Measurements from ENCODE around the gene SHD. TPM values are rescaled to one million over a fixed set of nuclear protein-coding genes. Genes with fewer than 3 reads are reported as not detected.

Gene SHD
- total RNA-seq, 1 experiment from 2014 or later = 4.4 TPM

DNA sequence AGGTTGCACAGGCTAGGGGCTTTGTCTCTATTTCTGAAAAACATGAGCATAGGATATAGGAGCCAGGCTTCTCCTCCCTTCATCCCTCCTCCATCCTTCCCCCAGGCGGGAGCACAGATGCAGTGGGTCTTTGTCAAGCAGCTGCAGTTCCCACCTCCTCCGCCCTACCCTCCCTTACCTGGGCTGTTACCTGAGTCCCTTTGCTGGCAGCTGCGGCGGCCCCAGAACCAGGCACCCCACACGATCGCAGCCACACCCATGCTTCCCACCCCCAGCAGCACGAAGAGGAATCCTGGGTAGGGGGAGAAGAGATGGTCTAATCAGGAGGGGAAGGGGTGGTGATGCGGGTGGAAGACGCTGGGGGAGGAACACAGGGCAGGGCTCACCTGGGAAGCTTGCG lies 15.3 kb downstream of the SHD start:
- H3K23ac ChIP-seq (ENCODE audit: insufficient read length, low read depth, low read length) = no peak overlapping the region
- no peak overlapping the region for H3K27ac ChIP-seq (ENCODE audit: insufficient read length, low read depth, low read length)
- no CpG with 5 or more reads among the region's 10 CpGs for WGBS (ENCODE audit: extremely low coverage, insufficient read length, low lambda C conversion rate)
- no peak overlapping the region for H3T11ph ChIP-seq (ENCODE audit: low read length)
- H3K18ac ChIP-seq (ENCODE audit: insufficient read length, low read depth, low read length) = no peak overlapping the region
- H3K56ac ChIP-seq (ENCODE audit: insufficient read length, low read depth, low read length) = no peak overlapping the region
- no peak overlapping the region for H2BK20ac ChIP-seq (ENCODE audit: low read depth, low read length, poor library complexity, severe bottlenecking)
- H4K5ac ChIP-seq (ENCODE audit: insufficient read length, low read depth, low read length) = no peak overlapping the region
- Mint-ChIP-seq H3K9me3 (no peaks in the 10 kb centered on the region), H3K27me3 (ENCODE audit: low read depth) (peaks cover 15% of the 10 kb centered on the region), H3K4me1 (peaks cover 5 to 14% of the 10 kb centered on the region in 2 experiments), H3K27ac (peak overlapping the region in 1 of 3 experiments; percentile 69; a peak in 2 of 7 replicates), H3K36me3 (ENCODE audit: insufficient read depth in 1 of 3, low read depth in 3 of 3) (no peaks in the 10 kb centered on the region), H3K4me3 (peak overlapping the region in 1 of 2 experiments; percentile 45; a peak in 1 of 5 replicates)
- H3K4me1 ChIP-seq (ENCODE audit: insufficient read depth, low read length) = no peaks in the 10 kb centered on the region
- no peaks in the 10 kb centered on the region for H3K79me1 ChIP-seq (ENCODE audit: insufficient read depth, low read depth, low read length, poor library complexity, severe bottlenecking)
- H2BK12ac ChIP-seq (ENCODE audit: insufficient read length, low read depth, low read length) = no peak overlapping the region
- H3K14ac ChIP-seq (ENCODE audit: insufficient read depth, low read length) = no peak overlapping the region
- H2AK5ac ChIP-seq (ENCODE audit: insufficient read length, low read length) = no peak overlapping the region
- no peak overlapping the region for H2AFZ ChIP-seq (ENCODE audit: low read length)
- no peak overlapping the region for H2BK5ac ChIP-seq (ENCODE audit: insufficient read length, low read length)
- no peaks in the 10 kb centered on the region for H3K79me2 ChIP-seq (ENCODE audit: insufficient read depth, low read length)
- no peak overlapping the region for H2BK120ac ChIP-seq (ENCODE audit: low read depth, low read length, poor library complexity, severe bottlenecking)
- no peaks in the 10 kb centered on the region for H4K20me1 ChIP-seq (ENCODE audit: control insufficient read depth, insufficient read depth, insufficient read length)
- TF ChIP-seq, protein P1, sequence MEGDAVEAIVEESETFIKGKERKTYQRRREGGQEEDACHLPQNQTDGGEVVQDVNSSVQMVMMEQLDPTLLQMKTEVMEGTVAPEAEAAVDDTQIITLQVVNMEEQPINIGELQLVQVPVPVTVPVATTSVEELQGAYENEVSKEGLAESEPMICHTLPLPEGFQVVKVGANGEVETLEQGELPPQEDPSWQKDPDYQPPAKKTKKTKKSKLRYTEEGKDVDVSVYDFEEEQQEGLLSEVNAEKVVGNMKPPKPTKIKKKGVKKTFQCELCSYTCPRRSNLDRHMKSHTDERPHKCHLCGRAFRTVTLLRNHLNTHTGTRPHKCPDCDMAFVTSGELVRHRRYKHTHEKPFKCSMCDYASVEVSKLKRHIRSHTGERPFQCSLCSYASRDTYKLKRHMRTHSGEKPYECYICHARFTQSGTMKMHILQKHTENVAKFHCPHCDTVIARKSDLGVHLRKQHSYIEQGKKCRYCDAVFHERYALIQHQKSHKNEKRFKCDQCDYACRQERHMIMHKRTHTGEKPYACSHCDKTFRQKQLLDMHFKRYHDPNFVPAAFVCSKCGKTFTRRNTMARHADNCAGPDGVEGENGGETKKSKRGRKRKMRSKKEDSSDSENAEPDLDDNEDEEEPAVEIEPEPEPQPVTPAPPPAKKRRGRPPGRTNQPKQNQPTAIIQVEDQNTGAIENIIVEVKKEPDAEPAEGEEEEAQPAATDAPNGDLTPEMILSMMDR (conservative IDR thresholded peaks at IDR 0.05) = no peak
- no peak overlapping the region for H3K9ac ChIP-seq (ENCODE audit: extremely low read depth, insufficient read length, low read length)
- H3K23me2 ChIP-seq (ENCODE audit: insufficient read length, low read depth, low read length, poor library complexity, severe bottlenecking) = no peaks in the 10 kb centered on the region
- H3K4me2 ChIP-seq (ENCODE audit: insufficient read depth, insufficient read length, low read length) = no peak overlapping the region
- no peak overlapping the region for H4K8ac ChIP-seq (replicated peaks; ENCODE audit: insufficient read length, low read depth, low read length)
- no peaks in the 10 kb centered on the region for H3K9me3 ChIP-seq (ENCODE audit: control insufficient read depth, low read depth, low read length)
- H3K4ac ChIP-seq (ENCODE audit: low read depth, low read length) = no peak overlapping the region
- no peaks in the 10 kb centered on the region for H3K27me3 ChIP-seq (ENCODE audit: insufficient read depth, low read length)
- H2BK15ac ChIP-seq (ENCODE audit: low read depth, low read length) = no peak overlapping the region
- no peak for DNase-seq
- H4K91ac ChIP-seq (ENCODE audit: insufficient read length, low read depth, low read length) = no peak overlapping the region

Measured in H9 (cell line).